ENCODE data around the gene EVA1A.
"Not testable (repeated sequence)": the region's sequence is repeated elsewhere in the genome, so short reads cannot be mapped to it uniquely, and the experiment has no call there.

Gene EVA1A

GRCh38 chr2:75505012-75505411 is 55.7 kb downstream of the EVA1A start:
- FAIRE-seq (no peak), DNase-seq (ENCODE audit: insufficient read length) (no peak)

GRCh38 chr2:75503048-75503607 is 57.6 kb downstream of the EVA1A start:
- FAIRE-seq: no peak
- no peak for TF ChIP-seq POLR2A (IDR thresholded peaks at IDR 0.05; ENCODE audit: low read depth, low read length)
- no peak for TF ChIP-seq TAF1 (IDR thresholded peaks at IDR 0.05; ENCODE audit: borderline replicate concordance, low read depth, low read length)
- no peak for TF ChIP-seq POLR2AphosphoS5 (IDR thresholded peaks at IDR 0.05; ENCODE audit: low read depth, low read length)
- DNase-seq (ENCODE audit: insufficient read length): no peak

More at GRCh38 chr2:75505012-75505411, 55.7 kb downstream of the EVA1A start:
- no peak for TF ChIP-seq TAF1 (IDR thresholded peaks at IDR 0.05; ENCODE audit: borderline replicate concordance, low read depth, low read length)
- no peak for TF ChIP-seq POLR2A (IDR thresholded peaks at IDR 0.05; ENCODE audit: low read depth, low read length)
- no peak for TF ChIP-seq POLR2AphosphoS5 (IDR thresholded peaks at IDR 0.05; ENCODE audit: low read depth, low read length)

- FAIRE-seq (no peak), DNase-seq (ENCODE audit: insufficient read length) (no peak)
- no peak for TF ChIP-seq POLR2AphosphoS5 (IDR thresholded peaks at IDR 0.05; ENCODE audit: low read depth, low read length)
- no peak for TF ChIP-seq TAF1 (IDR thresholded peaks at IDR 0.05; ENCODE audit: borderline replicate concordance, low read depth, low read length)
- no peak for TF ChIP-seq POLR2A (IDR thresholded peaks at IDR 0.05; ENCODE audit: low read depth, low read length)
Measured at GRCh38 chr2:75500633-75501032, 60.1 kb downstream of the EVA1A start.

- DNase-seq (ENCODE audit: insufficient read length): no peak
- no peak for FAIRE-seq
- TF ChIP-seq TAF1 (IDR thresholded peaks at IDR 0.05; ENCODE audit: borderline replicate concordance, low read depth, low read length): no peak
- TF ChIP-seq POLR2A (IDR thresholded peaks at IDR 0.05; ENCODE audit: low read depth, low read length): no peak
- TF ChIP-seq POLR2AphosphoS5 (IDR thresholded peaks at IDR 0.05; ENCODE audit: low read depth, low read length): no peak
Measured at GRCh38 chr2:75499534-75499933, 61.2 kb downstream of the EVA1A start.

GRCh38 chr2:75498907-75499306 is 61.8 kb downstream of the EVA1A start:
- DNase-seq (ENCODE audit: insufficient read length) (no peak), FAIRE-seq (no peak)
- no peak for TF ChIP-seq POLR2AphosphoS5 (IDR thresholded peaks at IDR 0.05; ENCODE audit: low read depth, low read length)
- TF ChIP-seq TAF1 (IDR thresholded peaks at IDR 0.05; ENCODE audit: borderline replicate concordance, low read depth, low read length): no peak

- no peak for FAIRE-seq
- DNase-seq (ENCODE audit: insufficient read length): no peak
- TF ChIP-seq POLR2A (IDR thresholded peaks at IDR 0.05; ENCODE audit: low read depth, low read length) (no peak), TAF1 (IDR thresholded peaks at IDR 0.05; ENCODE audit: borderline replicate concordance, low read depth, low read length) (no peak), POLR2AphosphoS5 (IDR thresholded peaks at IDR 0.05; ENCODE audit: low read depth, low read length) (no peak)
Measured at GRCh38 chr2:75497256-75497655, 63.5 kb downstream of the EVA1A start.

GRCh38 chr2:75495862-75496261 is 64.9 kb downstream of the EVA1A start:
- DNase-seq (ENCODE audit: insufficient read length): no peak
- TF ChIP-seq POLR2A (IDR thresholded peaks at IDR 0.05; ENCODE audit: low read depth, low read length): no peak
- TF ChIP-seq POLR2AphosphoS5 (IDR thresholded peaks at IDR 0.05; ENCODE audit: low read depth, low read length): no peak
- no peak for TF ChIP-seq TAF1 (IDR thresholded peaks at IDR 0.05; ENCODE audit: borderline replicate concordance, low read depth, low read length)
- no peak for FAIRE-seq

GRCh38 chr2:75494137-75494769 is 66.5 kb downstream of the EVA1A start:
- DNase-seq (ENCODE audit: insufficient read length) (no peak), FAIRE-seq (no peak)
- TF ChIP-seq POLR2AphosphoS5 (IDR thresholded peaks at IDR 0.05; ENCODE audit: low read depth, low read length): no peak
- TF ChIP-seq TAF1 (IDR thresholded peaks at IDR 0.05; ENCODE audit: borderline replicate concordance, low read depth, low read length): no peak
- no peak for TF ChIP-seq POLR2A (IDR thresholded peaks at IDR 0.05; ENCODE audit: low read depth, low read length)

- TF ChIP-seq POLR2AphosphoS5 (IDR thresholded peaks at IDR 0.05; ENCODE audit: low read depth, low read length): no peak
- DNase-seq (ENCODE audit: insufficient read length) (no peak), FAIRE-seq (no peak)
Measured at GRCh38 chr2:75493230-75493629, 67.5 kb downstream of the EVA1A start.

GRCh38 chr2:75491129-75491753 is 69.5 kb downstream of the EVA1A start:
- no peak for TF ChIP-seq POLR2AphosphoS5 (IDR thresholded peaks at IDR 0.05; ENCODE audit: low read depth, low read length)
- no peak for TF ChIP-seq POLR2A (IDR thresholded peaks at IDR 0.05; ENCODE audit: low read depth, low read length)
- no peak for TF ChIP-seq TAF1 (IDR thresholded peaks at IDR 0.05; ENCODE audit: borderline replicate concordance, low read depth, low read length)
- no peak for FAIRE-seq
- no peak for DNase-seq (ENCODE audit: insufficient read length)

- DNase-seq (ENCODE audit: insufficient read length): no peak
- TF ChIP-seq TAF1 (IDR thresholded peaks at IDR 0.05; ENCODE audit: borderline replicate concordance, low read depth, low read length) (no peak), POLR2AphosphoS5 (IDR thresholded peaks at IDR 0.05; ENCODE audit: low read depth, low read length) (no peak), POLR2A (IDR thresholded peaks at IDR 0.05; ENCODE audit: low read depth, low read length) (no peak)
- FAIRE-seq: no peak
Measured at GRCh38 chr2:75489721-75490120, 71.0 kb downstream of the EVA1A start.

- no peak for DNase-seq (ENCODE audit: insufficient read length)
- FAIRE-seq: no peak
- TF ChIP-seq POLR2A (IDR thresholded peaks at IDR 0.05; ENCODE audit: low read depth, low read length) (no peak), TAF1 (IDR thresholded peaks at IDR 0.05; ENCODE audit: borderline replicate concordance, low read depth, low read length) (no peak)
Measured at GRCh38 chr2:75488157-75488556, 72.6 kb downstream of the EVA1A start.

- FAIRE-seq; DNase-seq (ENCODE audit: insufficient read length): not testable (repeated sequence)
Measured at GRCh38 chr2:75486735-75487134, 74.0 kb downstream of the EVA1A start.

Data from GM12892 (cell line).